ENCODE data around the gene SARM1. TPM values are rescaled to one million over a fixed set of nuclear protein-coding genes. Genes with fewer than 3 reads are reported as not detected.

Gene SARM1
- total RNA-seq, 2 experiments from 2014 or later = 34.8 to 35.3 TPM

GRCh38 chr17:28338056-28338768 is 33.3 kb upstream of the SARM1 start:
- POLR2A ChIA-PET = no interaction called here
- CTCF ChIA-PET = interaction anchor here (1.6 kb wide), 1 partner anchor 19 kb away, joined by 5 read pairs; the partner anchor contains the start of gene POLDIP2

GRCh38 chr17:28338769-28339212 is 32.7 kb upstream of the SARM1 start:
- ChIA-PET POLR2A (interaction anchor here (0.6 kb wide), 1 partner anchor 128 kb away, joined by 4 read pairs; no protein-coding TSS in a partner anchor), CTCF (interaction anchor here (1.6 kb wide), 1 partner anchor 18 kb away, joined by 5 read pairs; the partner anchor contains the start of gene POLDIP2)

GRCh38 chr17:28339431-28339830 is 32.1 kb upstream of the SARM1 start:
- CTCF ChIA-PET = no interaction called here
- POLR2A ChIA-PET = interaction anchor here (0.6 kb wide), 2 partner anchors 36 to 128 kb away, joined by 4 to 5 read pairs; no protein-coding TSS in a partner anchor

GRCh38 chr17:28340374-28340773 is 31.1 kb upstream of the SARM1 start:
- ChIA-PET CTCF (no interaction called here), POLR2A (no interaction called here)

- ChIA-PET POLR2A (no interaction called here), CTCF (no interaction called here)
Measured at GRCh38 chr17:28341516-28341915, 30.0 kb upstream of the SARM1 start.

GRCh38 chr17:28342313-28342712 is 29.2 kb upstream of the SARM1 start:
- POLR2A ChIA-PET = no interaction called here
- CTCF ChIA-PET = no interaction called here

- CTCF ChIA-PET = interaction anchor here (1.8 kb wide), 1 partner anchor 14 kb away, joined by 4 read pairs; the partner anchor contains the start of gene POLDIP2
- POLR2A ChIA-PET = no interaction called here
Measured at GRCh38 chr17:28343491-28343932, 28.0 kb upstream of the SARM1 start.

GRCh38 chr17:28344011-28344410 is 27.5 kb upstream of the SARM1 start:
- CTCF ChIA-PET = interaction anchor here (1.8 kb wide), 1 partner anchor 13 kb away, joined by 4 read pairs; the partner anchor contains the start of gene POLDIP2
- POLR2A ChIA-PET = no interaction called here

- POLR2A ChIA-PET = no interaction called here
- CTCF ChIA-PET = interaction anchor here (1.8 kb wide), 1 partner anchor 13 kb away, joined by 4 read pairs; the partner anchor contains the start of gene POLDIP2
Measured at GRCh38 chr17:28344435-28344901, 27.0 kb upstream of the SARM1 start.

GRCh38 chr17:28345419-28346198 is 25.9 kb upstream of the SARM1 start:
- CTCF ChIA-PET = interaction anchor here (0.7 to 1.0 kb wide), 2 partner anchors 12 to 71 kb away, joined by 3 read pairs; partner anchors contain the start of gene POLDIP2
- POLR2A ChIA-PET = interaction anchor here (1.2 kb wide), 1 partner anchor 11 kb away, joined by 4 read pairs; no protein-coding TSS in a partner anchor

- POLR2A ChIA-PET = interaction anchor here (1.2 to 1.3 kb wide), 2 partner anchors 10 to 12 kb away, joined by 4 read pairs; a partner anchor contains a TSS
- CTCF ChIA-PET = interaction anchor here (1.0 kb wide), 1 partner anchor 11 kb away, joined by 3 read pairs; the partner anchor contains the start of gene POLDIP2
Measured at GRCh38 chr17:28346199-28346580, 25.3 kb upstream of the SARM1 start.

GRCh38 chr17:28346746-28347246 is 24.7 kb upstream of the SARM1 start:
- ChIA-PET POLR2A (interaction anchor here (1.0 to 1.3 kb wide), 3 partner anchors 10 to 11 kb away, joined by 3 to 4 read pairs (median 4); partner anchors contain the start of genes IFT20 and TNFAIP1), CTCF (no interaction called here)

GRCh38 chr17:28347261-28347891 is 24.1 kb upstream of the SARM1 start:
- ChIA-PET CTCF (interaction anchor here (1.1 kb wide), 1 partner anchor 11 kb away, joined by 3 read pairs; the partner anchor contains the start of gene TNFAIP1), POLR2A (interaction anchor here (1.0 to 1.3 kb wide), 2 partner anchors 10 to 12 kb away, joined by 3 to 4 read pairs; partner anchors contain the start of genes IFT20 and TNFAIP1)

GRCh38 chr17:28348979-28349378 is 22.5 kb upstream of the SARM1 start:
- CTCF ChIA-PET = no interaction called here

GRCh38 chr17:28350271-28350670 is 21.2 kb upstream of the SARM1 start:
- POLR2A ChIA-PET = interaction anchor here (0.6 kb wide), 1 partner anchor 29 kb away, joined by 6 read pairs; no protein-coding TSS in a partner anchor
- CTCF ChIA-PET = no interaction called here

More at GRCh38 chr17:28348979-28349378, 22.5 kb upstream of the SARM1 start:
- POLR2A ChIA-PET = no interaction called here

GRCh38 chr17:28357061-28357900 is 14.2 kb upstream of the SARM1 start, which contains the start of gene POLDIP2:
TSS of gene POLDIP2 (minus strand) at chr17:28357527. CDS start at chr17:28357448, 79 bp downstream.
- CTCF ChIA-PET = interaction anchor here (0.6 to 1.7 kb wide), 5 partner anchors 12 to 165 kb away, joined by 3 to 5 read pairs (median 3); no protein-coding TSS in a partner anchor
- POLR2A ChIA-PET = interaction anchor here (0.6 to 3.9 kb wide), 11 partner anchors 10 to 362 kb away, joined by 3 to 34 read pairs (median 4); partner anchors contain the start of genes IFT20, RPL23A, SARM1 and TNFAIP1

GRCh38 chr17:28357901-28358197 is 13.6 kb upstream of the SARM1 start:
- ChIA-PET POLR2A (interaction anchor here (0.5 to 3.9 kb wide), 10 partner anchors 10 to 362 kb away, joined by 3 to 34 read pairs (median 4); partner anchors contain the start of genes IFT20, RPL23A, SARM1 and TNFAIP1), CTCF (interaction anchor here (0.6 to 1.6 kb wide), 3 partner anchors 12 to 166 kb away, joined by 3 to 4 read pairs (median 3); no protein-coding TSS in a partner anchor)

- POLR2A ChIA-PET = no interaction called here
- CTCF ChIA-PET = no interaction called here
Measured at GRCh38 chr17:28363186-28363585, 8.3 kb upstream of the SARM1 start.

All from activated CD8-positive, alpha-beta memory T cell treated with anti-CD3 and anti-CD28 coated beads for 36 hours (primary cell).